Measurements from ENCODE around the gene CFAP126. TPM values are rescaled to one million over a fixed set of nuclear protein-coding genes. Genes with fewer than 3 reads are reported as not detected.

Gene CFAP126
- total and polyA plus RNA-seq, 2 of the 8 experiments (the other 6 are each of a cell fraction or from before 2014, with no cell fraction given), result not detected

DNA sequence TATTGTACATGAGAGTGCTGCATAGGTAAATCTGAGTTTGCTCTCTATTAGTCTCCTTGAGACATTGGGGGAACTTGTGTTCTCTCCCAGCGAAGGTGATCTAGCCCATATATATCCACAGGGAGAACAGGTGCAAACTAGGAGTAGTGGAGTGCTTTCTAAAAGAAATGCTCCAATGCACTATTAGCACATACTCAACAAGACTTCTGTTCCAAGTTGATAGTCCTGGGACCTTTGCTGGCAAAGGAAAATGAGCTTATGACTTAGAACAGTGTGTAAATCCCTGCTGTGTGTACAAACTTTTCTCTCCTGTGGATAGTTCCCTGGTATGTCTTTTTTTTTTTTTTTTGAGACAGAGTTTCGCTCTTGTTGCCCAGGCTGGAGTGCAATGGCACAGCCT lies 25.5 kb downstream of the CFAP126 start:
- Histone ChIP-seq H3K4me3 (ENCODE audit: extremely low read depth in 1 of 4, insufficient read depth in 2 of 4, low read depth in 3 of 4, low read length in 4 of 4) (no peak overlapping the region), H2BK15ac (ENCODE audit: low read length) (no peak overlapping the region), H3K9me3 (ENCODE audit: insufficient read depth in 2 of 2, low read depth in 1 of 2, low read length in 1 of 2) (no peaks in the 10 kb centered on the region), H3K36me3 (ENCODE audit: control insufficient read depth in 2 of 4, insufficient read depth in 4 of 4, low read length in 3 of 4) (peaks cover 6 to 35% (median 21%) of the 10 kb centered on the region in 4 experiments; a peak in 7 of 8 replicates), H2BK5ac (ENCODE audit: low read depth, low read length) (no peak overlapping the region), H3K27me3 (replicated peaks in 1 of 4; ENCODE audit: control insufficient read depth in 3 of 4, extremely low read depth in 1 of 4, insufficient read depth in 3 of 4, low read length in 3 of 4) (no peaks in the 10 kb centered on the region), H2BK20ac (ENCODE audit: low read length) (no peak overlapping the region), H4K8ac (ENCODE audit: extremely low read depth, insufficient read depth, low read length) (no peak overlapping the region), H3K14ac (ENCODE audit: insufficient read length) (no peak overlapping the region), H2AFZ (ENCODE audit: low read length) (no peak overlapping the region), H3K79me1 (ENCODE audit: low read depth, low read length) (no peaks in the 10 kb centered on the region), H3K4me1 (replicated peaks in 1 of 4; ENCODE audit: control insufficient read depth in 3 of 4, insufficient read depth in 4 of 4, low read length in 3 of 4) (no peaks in the 10 kb centered on the region), H3K23ac (ENCODE audit: insufficient read length) (no peak overlapping the region), H3K27ac (ENCODE audit: low read depth, low read length) (no peak overlapping the region), H4K91ac (replicated peaks; ENCODE audit: insufficient read length, low read length) (no peak overlapping the region), H3K23me2 (ENCODE audit: low read depth, low read length) (no peaks in the 10 kb centered on the region), H4K20me1 (replicated peaks in 1 of 2; ENCODE audit: control insufficient read depth in 1 of 2, insufficient read depth in 2 of 2, low read length in 2 of 2) (peaks cover 0 to 2% of the 10 kb centered on the region in 2 experiments), H3K79me2 (ENCODE audit: control insufficient read depth in 1 of 2, insufficient read depth in 2 of 2, low read length in 2 of 2) (no peaks in the 10 kb centered on the region), H2BK12ac (ENCODE audit: low read depth, low read length) (no peak overlapping the region), H4K5ac (ENCODE audit: insufficient read length, low read depth, low read length) (no peak overlapping the region), H3K18ac (ENCODE audit: extremely low read depth, low read length) (no peak overlapping the region), H3K56ac (replicated peaks; ENCODE audit: insufficient read length, low read depth, low read length) (no peak overlapping the region), H3K4me2 (ENCODE audit: insufficient read depth in 1 of 2, low read depth in 2 of 2, low read length in 2 of 2) (no peak overlapping the region), H2AK5ac (ENCODE audit: low read depth, low read length) (no peak overlapping the region), H3K9ac (replicated peaks in 1 of 4; ENCODE audit: extremely low read depth in 1 of 4, low read depth in 3 of 4, low read length in 3 of 4) (no peak overlapping the region), H2BK120ac (replicated peaks; ENCODE audit: low read depth, low read length) (no peak overlapping the region), H3K4ac (replicated peaks; ENCODE audit: insufficient read length, low read depth, low read length) (no peak overlapping the region)
- DNase-seq (ENCODE audit: low read depth in 1 of 2, low spot score in 2 of 2) (no peak), FAIRE-seq (no peak)
- ChIA-PET POLR2A (ENCODE audit: partially characterized antibody) (interaction anchor here (0.7 to 0.8 kb wide), 2 partner anchors 15 to 28 kb away, joined by 3 to 4 read pairs; partner anchors contain the start of gene SDHC), CTCF (ENCODE audit: partially characterized antibody) (interaction anchor here (1.0 to 1.7 kb wide), 3 partner anchors 40 to 131 kb away, joined by 4 to 8 read pairs (median 4); no protein-coding TSS in a partner anchor)
- no peak for TF ChIP-seq SIN3A (conservative IDR thresholded peaks at IDR 0.05 in 1 of 2, IDR thresholded peaks at IDR 0.05 in 1 of 2; ENCODE audit: low read depth in 1 of 2, low read length in 2 of 2)
- TF ChIP-seq GTF2F1 (IDR thresholded peaks at IDR 0.05; ENCODE audit: borderline replicate concordance, low read depth, low read length), result no peak
- TF ChIP-seq SP2 (IDR thresholded peaks at IDR 0.05; ENCODE audit: low read length), result no peak
- WGBS, 2 experiments (ENCODE audit: extremely low coverage in 1 of 2, insufficient coverage in 1 of 2, insufficient read length in 1 of 2, insufficient replicate concordance in 2 of 2, low coverage in 1 of 2, low lambda C conversion rate in 2 of 2, missing lambda C conversion rate in 1 of 2), result 94% methylated on average over 1 of the region's 2 CpGs; no CpG with 5 or more reads in 1 of the 2 experiments

Data from H1 (cell line).